ENCODE measurements around the gene MFSD6L. TPM values are rescaled to one million over a fixed set of nuclear protein-coding genes. Genes with fewer than 3 reads are reported as not detected.

MFSD6L gene
- total and polyA plus RNA-seq, 2 experiments from 2014 or later: not detected

- TF ChIP-seq CTCF (IDR thresholded peaks at IDR 0.05; ENCODE audit: low read depth, low read length): no peak
- Histone ChIP-seq H3K4me1 (ENCODE audit: low read depth) (no peaks in the 10 kb centered on the region), H3K4me3 (no peak overlapping the region), H3K27ac (no peak overlapping the region), H3K27me3 (no peaks in the 10 kb centered on the region), H3K9me3 (ENCODE audit: low read depth) (no peaks in the 10 kb centered on the region), H3K36me3 (no peaks in the 10 kb centered on the region)
- no peak for DNase-seq (ENCODE audit: low read depth in 1 of 2, low spot score in 1 of 2)
These were observed 24.1 kb upstream of the MFSD6L start for GRCh38 chr17:8823279-8823678.

GRCh38 chr17:8822401-8823035, 23.4 kb upstream of the MFSD6L start:
- no peak for TF ChIP-seq CTCF (IDR thresholded peaks at IDR 0.05; ENCODE audit: low read depth, low read length)
- Histone ChIP-seq H3K9me3 (ENCODE audit: low read depth) (no peaks in the 10 kb centered on the region), H3K27me3 (no peaks in the 10 kb centered on the region), H3K27ac (no peak overlapping the region), H3K4me1 (ENCODE audit: low read depth) (no peaks in the 10 kb centered on the region), H3K4me3 (no peak overlapping the region), H3K36me3 (no peaks in the 10 kb centered on the region)
- DNase-seq (ENCODE audit: low read depth in 1 of 2, low spot score in 1 of 2): no peak

GRCh38 chr17:8821446-8822105, 22.4 kb upstream of the MFSD6L start:
- Histone ChIP-seq H3K9me3 (ENCODE audit: low read depth) (no peaks in the 10 kb centered on the region), H3K27ac (no peak overlapping the region), H3K36me3 (no peaks in the 10 kb centered on the region), H3K27me3 (no peaks in the 10 kb centered on the region), H3K4me3 (no peak overlapping the region), H3K4me1 (ENCODE audit: low read depth) (no peaks in the 10 kb centered on the region)
- no peak for DNase-seq (ENCODE audit: low read depth in 1 of 2, low spot score in 1 of 2)
- TF ChIP-seq CTCF (IDR thresholded peaks at IDR 0.05; ENCODE audit: low read depth, low read length): no peak

GRCh38 chr17:8820311-8821010, 21.3 kb upstream of the MFSD6L start:
- no peak for DNase-seq (ENCODE audit: low read depth in 1 of 2, low spot score in 1 of 2)

More at GRCh38 chr17:8820311-8821010, 21.3 kb upstream of the MFSD6L start:
- Histone ChIP-seq H3K9me3 (ENCODE audit: low read depth) (no peaks in the 10 kb centered on the region), H3K27me3 (peaks cover 8% of the 10 kb centered on the region), H3K27ac (no peak overlapping the region), H3K4me3 (no peak overlapping the region), H3K4me1 (ENCODE audit: low read depth) (no peaks in the 10 kb centered on the region), H3K36me3 (no peaks in the 10 kb centered on the region)
- TF ChIP-seq CTCF (IDR thresholded peaks at IDR 0.05; ENCODE audit: low read depth, low read length): no peak

Data from cardiac muscle cell (in vitro differentiated cells and primary cell).